Vagina (tissue), 2 donors: ENCODE results near the gene TSC22D3. TPM values are rescaled to one million over a fixed set of nuclear protein-coding genes. Genes with fewer than 3 reads are reported as not detected.
"Not testable (repeated sequence)": the region's sequence is repeated elsewhere in the genome, so short reads cannot be mapped to it uniquely, and the experiment has no call there.

Experiments used
- DNase-seq, 2 donors: peaks; one replicate each; pipeline ENCODE4 v3.0.0-alpha.2; 2017; ENCODE audit errors: extremely low spot score in 2 of 2
- H3K27ac ChIP-seq: fragments of 200-600 bp; sonication (generic); one replicate; pipeline ENCODE4 v1.5.1; 2019
- H3K27me3 ChIP-seq: fragments of 200-600 bp; sonication (generic); one replicate; pipeline ENCODE4 v1.5.1; 2019
- H3K36me3 ChIP-seq, 2 donors: fragments of 200-600 bp; sonication (generic); one replicate each; pipeline ENCODE4 v1.5.1; 2017 to 2019
- H3K4me1 ChIP-seq: fragments of 200-600 bp; sonication (generic); one replicate; pipeline ENCODE4 v1.5.1; 2019
- H3K4me3 ChIP-seq, 2 donors: fragments of 200-600 bp; sonication (generic); 1 replicate in 1 of 2; 2 replicates in 1 of 2; pipeline ENCODE4 v1.5.1; 2016 to 2019
- H3K9me3 ChIP-seq: fragments of 200-600 bp; sonication (generic); one replicate; pipeline ENCODE4 v1.5.1; 2019
- POLR2A ChIP-seq, 2 donors: fragments of 450-650 bp; IDR thresholded peaks; one replicate each; pipeline ENCODE4 v1.6.1; 2017; ENCODE audit warnings: antibody characterized with exemption in 2 of 2, mild to moderate bottlenecking in 2 of 2, moderate library complexity in 2 of 2
- POLR2AphosphoS5 ChIP-seq, 2 donors: sonication (generic); formaldehyde crosslinking; IDR thresholded peaks; one replicate each; pipeline ENCODE4 v1.9.0; 2017; ENCODE audit warnings: antibody characterized with exemption in 2 of 2, mild to moderate bottlenecking in 2 of 2, low read depth in 1 of 2; ENCODE audit not compliant: insufficient read depth in 1 of 2
- intact Hi-C: fragments of 100-400 bp; cut with DNase I; formaldehyde crosslinking; loops from one replicate; pipeline ENCODE4 v1.15.1; 2023
- total RNA-seq: library from RNA; depleted of rRNA; stranded (reverse); fragments of >200 nt; gene quantifications from one replicate; pipeline ENCODE4 v1.2.3, GENCODE V29; 2016
- TF ChIP-seq, protein P1 (sequence below), 3 experiments: fragments of 450-650 bp in 2 of 3; fragments of 200-600 bp in 1 of 3; sonication (generic) in 1 of 3; IDR thresholded peaks; one replicate each; pipeline ENCODE4 v1.5.1; 2017 to 2019; ENCODE audit warnings: antibody characterized with exemption in 3 of 3, mild to moderate bottlenecking in 2 of 3, moderate library complexity in 2 of 3

TSC22D3 gene
- total RNA-seq, 1 donor from 2014 or later = 780 TPM

DNA sequence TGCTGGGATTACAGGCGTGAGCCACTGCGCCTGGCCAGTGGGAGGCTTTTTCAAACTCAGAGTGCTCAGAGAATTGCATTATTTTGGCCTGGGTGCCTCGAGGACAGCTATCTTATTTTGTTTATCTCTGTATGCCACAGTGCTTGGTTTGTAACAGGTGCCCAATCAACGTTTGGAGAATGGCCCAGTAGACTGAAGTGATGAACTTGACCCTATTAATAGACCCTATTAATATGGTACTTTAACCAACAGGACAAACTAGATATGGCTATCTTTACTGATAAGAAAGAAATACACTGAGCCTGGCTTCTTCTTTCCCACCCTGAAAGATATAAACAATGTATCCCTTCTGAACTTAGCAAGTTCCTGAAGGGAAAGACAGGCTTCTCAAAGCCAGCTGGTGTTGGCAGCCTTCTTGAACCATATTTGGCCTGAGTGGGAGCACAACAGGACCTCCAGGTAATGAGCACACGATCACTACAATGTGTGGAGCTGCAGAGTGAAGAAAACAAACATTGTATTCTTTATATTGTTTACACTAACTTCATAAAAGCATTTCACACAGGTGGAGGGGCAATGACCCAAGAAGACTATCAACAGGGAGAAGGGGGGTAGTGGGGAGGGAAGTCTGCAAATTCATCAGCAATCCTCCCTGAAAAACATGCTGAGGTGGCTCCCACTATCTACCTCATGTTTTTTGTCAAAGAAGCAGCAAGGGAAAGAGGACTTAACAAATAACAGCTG lies 105.5 kb downstream of the TSC22D3 start:
- intact Hi-C loops = loop anchor here (5.0 kb wide), 1 partner anchor 107 kb away; the partner anchor contains the start of genes NCBP2L and TSC22D3
- no peaks in the 10 kb centered on the region for H3K36me3 ChIP-seq
- H3K27ac ChIP-seq = no peak overlapping the region
- H3K4me3 ChIP-seq = no peak overlapping the region
- DNase-seq = no peak
- TF ChIP-seq POLR2A (IDR thresholded peaks at IDR 0.05) = no peak
- TF ChIP-seq POLR2AphosphoS5 (IDR thresholded peaks at IDR 0.05; ENCODE audit: insufficient read depth in 1 of 2, low read depth in 1 of 2) = no peak
- TF ChIP-seq, protein P1, sequence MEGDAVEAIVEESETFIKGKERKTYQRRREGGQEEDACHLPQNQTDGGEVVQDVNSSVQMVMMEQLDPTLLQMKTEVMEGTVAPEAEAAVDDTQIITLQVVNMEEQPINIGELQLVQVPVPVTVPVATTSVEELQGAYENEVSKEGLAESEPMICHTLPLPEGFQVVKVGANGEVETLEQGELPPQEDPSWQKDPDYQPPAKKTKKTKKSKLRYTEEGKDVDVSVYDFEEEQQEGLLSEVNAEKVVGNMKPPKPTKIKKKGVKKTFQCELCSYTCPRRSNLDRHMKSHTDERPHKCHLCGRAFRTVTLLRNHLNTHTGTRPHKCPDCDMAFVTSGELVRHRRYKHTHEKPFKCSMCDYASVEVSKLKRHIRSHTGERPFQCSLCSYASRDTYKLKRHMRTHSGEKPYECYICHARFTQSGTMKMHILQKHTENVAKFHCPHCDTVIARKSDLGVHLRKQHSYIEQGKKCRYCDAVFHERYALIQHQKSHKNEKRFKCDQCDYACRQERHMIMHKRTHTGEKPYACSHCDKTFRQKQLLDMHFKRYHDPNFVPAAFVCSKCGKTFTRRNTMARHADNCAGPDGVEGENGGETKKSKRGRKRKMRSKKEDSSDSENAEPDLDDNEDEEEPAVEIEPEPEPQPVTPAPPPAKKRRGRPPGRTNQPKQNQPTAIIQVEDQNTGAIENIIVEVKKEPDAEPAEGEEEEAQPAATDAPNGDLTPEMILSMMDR (IDR thresholded peaks at IDR 0.05) = no peak
- H3K27me3 ChIP-seq = no peaks in the 10 kb centered on the region
- peaks cover 15% of the 10 kb centered on the region for H3K4me1 ChIP-seq
- no peaks in the 10 kb centered on the region for H3K9me3 ChIP-seq

DNA sequence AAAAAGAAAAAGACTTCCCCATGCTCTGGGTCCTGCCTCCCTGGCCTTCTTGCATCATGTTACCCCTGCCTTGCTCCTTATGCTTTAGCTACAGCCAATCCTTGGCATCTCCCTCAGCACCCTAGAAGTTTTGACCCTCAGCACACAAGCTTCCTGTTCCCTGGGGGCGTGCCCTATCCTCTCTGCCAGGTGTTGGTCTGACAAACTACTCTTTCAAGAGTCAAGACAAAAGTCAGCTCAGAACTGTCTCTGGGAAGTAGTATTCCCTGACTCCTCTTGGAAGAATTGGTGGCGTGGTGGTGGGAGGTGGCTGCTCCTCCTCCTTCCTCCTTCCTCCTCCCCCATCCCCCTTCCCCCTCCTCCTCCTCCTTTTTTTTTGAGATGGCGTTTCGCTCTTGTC lies 106.3 kb downstream of the TSC22D3 start:
- no peak overlapping the region for H3K27ac ChIP-seq
- H3K4me1 ChIP-seq = peaks cover 13% of the 10 kb centered on the region
- H3K9me3 ChIP-seq = no peaks in the 10 kb centered on the region
- H3K4me3 ChIP-seq = no peak overlapping the region
- DNase-seq = no peak
- intact Hi-C loops = no loop called here
- no peaks in the 10 kb centered on the region for H3K36me3 ChIP-seq
- TF ChIP-seq, protein P1 (IDR thresholded peaks at IDR 0.05) = no peak
- TF ChIP-seq POLR2A (IDR thresholded peaks at IDR 0.05) (no peak), POLR2AphosphoS5 (IDR thresholded peaks at IDR 0.05; ENCODE audit: insufficient read depth in 1 of 2, low read depth in 1 of 2) (no peak)
- H3K27me3 ChIP-seq = no peaks in the 10 kb centered on the region

DNA sequence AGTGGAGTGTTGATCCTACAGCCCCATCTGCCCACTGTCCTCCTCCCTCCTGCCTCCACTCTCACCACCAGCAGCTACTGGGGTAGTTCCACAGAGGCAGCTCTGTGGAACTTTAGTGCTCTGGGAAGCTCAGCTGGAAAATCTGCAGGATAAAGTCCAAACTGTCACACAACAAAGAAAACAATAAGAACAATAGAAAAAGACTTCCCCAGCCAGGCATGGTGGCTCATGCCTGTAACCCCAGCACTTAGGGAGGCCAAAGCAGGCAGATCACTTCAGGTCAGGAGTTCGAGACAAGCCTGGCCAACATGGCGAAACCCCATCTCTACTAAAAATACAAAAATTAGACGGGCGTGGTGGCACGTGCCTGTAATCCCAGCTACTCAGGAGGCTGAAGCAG lies 106.9 kb downstream of the TSC22D3 start:
- H3K27me3 ChIP-seq, H3K27ac ChIP-seq, H3K4me3 ChIP-seq, H3K9me3 ChIP-seq, H3K4me1 ChIP-seq, intact Hi-C loops, DNase-seq, H3K36me3 ChIP-seq: not testable (repeated sequence)

DNA sequence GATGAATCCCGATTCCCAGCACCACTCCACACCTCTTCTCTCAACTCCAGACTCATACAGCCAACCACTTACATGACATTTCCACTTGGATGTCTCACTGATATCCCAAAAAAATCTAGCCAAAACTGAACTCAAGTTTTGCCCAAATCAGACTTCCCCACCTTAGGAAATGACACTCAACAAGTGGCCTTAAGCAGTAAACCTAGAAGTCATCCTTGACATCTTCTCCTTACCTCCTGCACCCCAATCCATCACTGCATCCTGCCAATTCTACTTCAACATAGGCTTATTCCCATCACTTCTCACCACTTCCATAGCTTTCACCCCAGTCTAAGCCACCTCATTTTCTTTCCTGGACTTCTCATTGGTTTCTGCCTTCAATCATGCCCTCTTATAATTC lies 108.2 kb downstream of the TSC22D3 start:
- Histone ChIP-seq H3K4me1 (no peaks in the 10 kb centered on the region), H3K27ac (no peak overlapping the region), H3K36me3 (no peaks in the 10 kb centered on the region), H3K9me3 (no peaks in the 10 kb centered on the region), H3K4me3 (no peak overlapping the region), H3K27me3 (no peaks in the 10 kb centered on the region)
- no peak for DNase-seq
- TF ChIP-seq POLR2A (IDR thresholded peaks at IDR 0.05) = no peak
- TF ChIP-seq POLR2AphosphoS5 (IDR thresholded peaks at IDR 0.05; ENCODE audit: insufficient read depth in 1 of 2, low read depth in 1 of 2) = no peak
- TF ChIP-seq, protein P1 (IDR thresholded peaks at IDR 0.05) = no peak
- intact Hi-C loops = no loop called here

DNA sequence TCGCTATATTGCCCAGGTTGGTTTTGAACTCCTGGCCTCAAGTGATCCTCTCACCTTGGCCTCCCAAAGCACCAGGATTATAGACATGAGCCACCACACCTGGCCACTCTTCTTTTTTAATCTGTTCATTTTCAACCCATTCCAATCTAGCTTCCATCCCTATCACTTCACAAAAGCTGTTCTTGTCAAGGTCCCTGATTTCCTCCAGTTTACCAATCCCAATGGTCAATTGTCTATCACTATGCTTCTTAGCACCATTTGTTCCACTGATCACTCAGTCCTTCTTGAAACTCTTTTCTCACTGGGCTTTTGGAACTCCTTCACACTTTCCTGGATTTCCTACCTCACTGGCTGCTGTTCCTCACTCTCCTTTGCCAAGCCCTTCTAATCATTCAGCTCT lies 108.7 kb downstream of the TSC22D3 start:
- H3K4me3 ChIP-seq = no peak overlapping the region
- intact Hi-C loops = no loop called here
- no peaks in the 10 kb centered on the region for H3K9me3 ChIP-seq
- H3K4me1 ChIP-seq = no peaks in the 10 kb centered on the region
- no peak for TF ChIP-seq POLR2A (IDR thresholded peaks at IDR 0.05)
- no peak for TF ChIP-seq POLR2AphosphoS5 (IDR thresholded peaks at IDR 0.05; ENCODE audit: insufficient read depth in 1 of 2, low read depth in 1 of 2)
- TF ChIP-seq, protein P1 (IDR thresholded peaks at IDR 0.05) = no peak
- H3K36me3 ChIP-seq = no peaks in the 10 kb centered on the region
- no peak for DNase-seq
- H3K27ac ChIP-seq = no peak overlapping the region
- H3K27me3 ChIP-seq = no peaks in the 10 kb centered on the region

Other genes starting within 250 kb of the TSC22D3 start
- 19.9 TPM for gene PRPS1, start 147.3 kb downstream of the TSC22D3 start, total RNA-seq
- gene NCBP2L, start 1.9 kb upstream of the TSC22D3 start, total RNA-seq = not detected
- 25.5 TPM for gene MID2, start 50.1 kb upstream of the TSC22D3 start, total RNA-seq
- not detected for gene TEX13B, start 206.6 kb upstream of the TSC22D3 start, total RNA-seq